OCI-LY1 (cell line): ENCODE measurements around the gene NEDD4L.

Source experiments
- H2AFZ ChIP-seq: fragments of 200-600 bp; sonication (generic), shearing (Covaris generic); 2 replicates; pipeline ENCODE4 v1.6.0; 2014; ENCODE audit warnings: antibody characterized with exemption, mild to moderate bottlenecking, low read length
- H3F3A ChIP-seq: fragments of 200-600 bp; sonication (generic), shearing (Covaris generic); 2 replicates; pipeline ENCODE4 v1.6.0; 2014; ENCODE audit warnings: mild to moderate bottlenecking, antibody characterized with exemption, low read length, moderate library complexity; ENCODE audit not compliant: insufficient read depth
- H3K27ac ChIP-seq: fragments of 200-600 bp; sonication (generic); 2 replicates; pipeline ENCODE4 v1.5.1; 2014; ENCODE audit warnings: low read length, mixed run types, mild to moderate bottlenecking, low read depth; ENCODE audit not compliant: poor library complexity, severe bottlenecking
- H3K27me3 ChIP-seq: fragments of 200-600 bp; sonication (generic); 2 replicates; pipeline ENCODE4 v1.6.0; 2014; ENCODE audit warnings: antibody characterized with exemption, mild to moderate bottlenecking, low read length, moderate library complexity; ENCODE audit not compliant: insufficient read depth
- H3K36me3 ChIP-seq: fragments of 200-600 bp; sonication (generic); 2 replicates; pipeline ENCODE4 v1.6.1; 2014; ENCODE audit warnings: mild to moderate bottlenecking, antibody characterized with exemption, low read length, moderate library complexity, mixed read lengths; ENCODE audit not compliant: insufficient read depth
- H3K4me1 ChIP-seq: fragments of 200-600 bp; sonication (generic); 2 replicates; pipeline ENCODE4 v1.5.1; 2014; ENCODE audit warnings: mild to moderate bottlenecking, low read length, moderate library complexity; ENCODE audit not compliant: insufficient read depth, severe bottlenecking
- H3K4me2 ChIP-seq: fragments of 200-600 bp; sonication (generic), shearing (Covaris generic); 2 replicates; pipeline ENCODE4 v1.6.1; 2014; ENCODE audit warnings: low read length
- H3K4me3 ChIP-seq: fragments of 200-600 bp; sonication (generic); 2 replicates; pipeline ENCODE4 v1.5.1; 2014; ENCODE audit warnings: low read length, low read depth, mild to moderate bottlenecking, mixed read lengths; ENCODE audit not compliant: poor library complexity, severe bottlenecking
- H3K79me2 ChIP-seq: fragments of 200-600 bp; shearing (Covaris generic); 2 replicates; pipeline ENCODE4 v1.6.1; 2016; ENCODE audit warnings: mixed run types, low read length, mixed read lengths; ENCODE audit not compliant: insufficient read depth
- H3K9ac ChIP-seq: fragments of 200-600 bp; sonication (generic), shearing (Covaris generic); 2 replicates; pipeline ENCODE4 v1.6.1; 2014; ENCODE audit warnings: mild to moderate bottlenecking, low read length, mixed read lengths
- H3K9me2 ChIP-seq: fragments of 200-600 bp; sonication (generic), shearing (Covaris generic); 2 replicates; pipeline ENCODE4 v1.6.1; 2014; ENCODE audit warnings: low read depth, mild to moderate bottlenecking, low read length, mixed read lengths
- H3K9me3 ChIP-seq: fragments of 200-600 bp; shearing (Covaris generic); 2 replicates; pipeline ENCODE4 v1.6.1; 2014; ENCODE audit warnings: low read length, mixed read lengths
- H4K20me1 ChIP-seq: fragments of 200-600 bp; sonication (generic), shearing (Covaris generic); 2 replicates; pipeline ENCODE4 v1.6.0; 2016; ENCODE audit warnings: mild to moderate bottlenecking, low read length; ENCODE audit not compliant: insufficient read depth
- CTCF ChIP-seq: fragments of 200-600 bp; sonication (generic), shearing (Covaris generic); IDR thresholded peaks from 2 replicates; pipeline ENCODE4 v1.5.1; 2017; ENCODE audit warnings: mild to moderate bottlenecking, antibody characterized with exemption, low read length, moderate library complexity, mixed read lengths
- EZH2 ChIP-seq: fragments of 200-600 bp; sonication (generic), shearing (Covaris generic); IDR thresholded peaks from 2 replicates; pipeline ENCODE4 v1.8.0; 2017; ENCODE audit warnings: borderline replicate concordance, mixed run types, mild to moderate bottlenecking, antibody characterized with exemption, low read length, moderate library complexity, mixed read lengths

Gene NEDD4L

GRCh38 chr18:58046093-58046793 is 2.2 kb downstream of the NEDD4L start:
- H3K27me3 ChIP-seq: no peaks in the 10 kb centered on the region; the same call in 1 of the 2 replicates
- peaks cover 19% of the 10 kb centered on the region for H3K4me1 ChIP-seq
- no peaks in the 10 kb centered on the region for H3K9me3 ChIP-seq
- H3F3A ChIP-seq: no peaks in the 10 kb centered on the region
- no peak overlapping the region for H3K27ac ChIP-seq
- H3K36me3 ChIP-seq: no peaks in the 10 kb centered on the region
- no peak overlapping the region; the same call in 1 of the 2 replicates for H3K4me2 ChIP-seq
- peak overlapping the region; percentile 75 for H3K4me3 ChIP-seq
- H3K9me2 ChIP-seq: no peaks in the 10 kb centered on the region
- TF ChIP-seq CTCF: no peak
- H2AFZ ChIP-seq: no peak overlapping the region
- H3K79me2 ChIP-seq: no peaks in the 10 kb centered on the region
- H3K9ac ChIP-seq: no peak overlapping the region
- no peaks in the 10 kb centered on the region for H4K20me1 ChIP-seq

- H3K4me3 ChIP-seq: no peak overlapping the region
- H3K9me2 ChIP-seq: no peaks in the 10 kb centered on the region
- no peak overlapping the region for H3K4me2 ChIP-seq
- no peak overlapping the region for H3K9ac ChIP-seq
- no peaks in the 10 kb centered on the region; the same call in 1 of the 2 replicates for H3K27me3 ChIP-seq
- TF ChIP-seq EZH2 (no peak), CTCF (no peak)
- peaks cover 19% of the 10 kb centered on the region for H3K4me1 ChIP-seq
- H3K79me2 ChIP-seq: no peaks in the 10 kb centered on the region
- H4K20me1 ChIP-seq: no peaks in the 10 kb centered on the region
- H3K27ac ChIP-seq: no peak overlapping the region
- no peak overlapping the region for H2AFZ ChIP-seq
- no peaks in the 10 kb centered on the region for H3F3A ChIP-seq
- no peaks in the 10 kb centered on the region for H3K36me3 ChIP-seq
- no peaks in the 10 kb centered on the region for H3K9me3 ChIP-seq
Observed at GRCh38 chr18:58046794-58047555, 2.9 kb downstream of the NEDD4L start.

DNA sequence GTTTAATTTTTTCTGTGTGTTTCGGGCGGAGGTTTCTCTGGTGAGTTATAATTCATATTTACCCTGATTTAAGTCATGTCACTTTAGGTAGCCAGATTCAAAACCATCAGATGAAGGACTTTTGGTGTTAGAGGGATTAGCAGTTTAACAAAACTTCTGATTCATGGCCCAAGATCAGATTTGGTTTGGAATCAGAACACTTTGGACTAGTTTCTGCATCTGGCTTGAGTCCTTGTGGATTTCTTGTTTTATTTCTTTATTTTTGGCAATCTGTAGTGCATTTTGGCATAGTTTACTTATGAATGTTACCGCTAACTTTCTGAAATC is 3.5 kb downstream of the NEDD4L start:
- H3K36me3 ChIP-seq: no peaks in the 10 kb centered on the region
- no peaks in the 10 kb centered on the region for H3K9me2 ChIP-seq
- H4K20me1 ChIP-seq: no peaks in the 10 kb centered on the region
- H3F3A ChIP-seq: no peaks in the 10 kb centered on the region
- H3K9ac ChIP-seq: no peak overlapping the region
- H3K4me3 ChIP-seq: no peak overlapping the region
- no peaks in the 10 kb centered on the region; the same call in 1 of the 2 replicates for H3K27me3 ChIP-seq
- no peaks in the 10 kb centered on the region for H3K9me3 ChIP-seq
- H3K27ac ChIP-seq: no peak overlapping the region
- H3K4me1 ChIP-seq: peaks cover 19% of the 10 kb centered on the region
- H2AFZ ChIP-seq: no peak overlapping the region
- TF ChIP-seq EZH2 (no peak), CTCF (no peak)
- H3K4me2 ChIP-seq: no peak overlapping the region
- no peaks in the 10 kb centered on the region for H3K79me2 ChIP-seq
